ENCODE measurements around the gene ITGA11. TPM values are rescaled to one million over a fixed set of nuclear protein-coding genes. Genes with fewer than 3 reads are reported as not detected.

Gene ITGA11
- total RNA-seq, 1 donor from 2014 or later, result 7.1 TPM

- TF ChIP-seq, protein P1, sequence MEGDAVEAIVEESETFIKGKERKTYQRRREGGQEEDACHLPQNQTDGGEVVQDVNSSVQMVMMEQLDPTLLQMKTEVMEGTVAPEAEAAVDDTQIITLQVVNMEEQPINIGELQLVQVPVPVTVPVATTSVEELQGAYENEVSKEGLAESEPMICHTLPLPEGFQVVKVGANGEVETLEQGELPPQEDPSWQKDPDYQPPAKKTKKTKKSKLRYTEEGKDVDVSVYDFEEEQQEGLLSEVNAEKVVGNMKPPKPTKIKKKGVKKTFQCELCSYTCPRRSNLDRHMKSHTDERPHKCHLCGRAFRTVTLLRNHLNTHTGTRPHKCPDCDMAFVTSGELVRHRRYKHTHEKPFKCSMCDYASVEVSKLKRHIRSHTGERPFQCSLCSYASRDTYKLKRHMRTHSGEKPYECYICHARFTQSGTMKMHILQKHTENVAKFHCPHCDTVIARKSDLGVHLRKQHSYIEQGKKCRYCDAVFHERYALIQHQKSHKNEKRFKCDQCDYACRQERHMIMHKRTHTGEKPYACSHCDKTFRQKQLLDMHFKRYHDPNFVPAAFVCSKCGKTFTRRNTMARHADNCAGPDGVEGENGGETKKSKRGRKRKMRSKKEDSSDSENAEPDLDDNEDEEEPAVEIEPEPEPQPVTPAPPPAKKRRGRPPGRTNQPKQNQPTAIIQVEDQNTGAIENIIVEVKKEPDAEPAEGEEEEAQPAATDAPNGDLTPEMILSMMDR (IDR thresholded peaks at IDR 0.05), result no peak
- Histone ChIP-seq H3K27me3 (no peaks in the 10 kb centered on the region), H3K9me3 (no peaks in the 10 kb centered on the region), H3K27ac (peak overlapping the region; percentile 58), H3K4me1 (peaks cover 11% of the 10 kb centered on the region), H3K4me3 (no peak overlapping the region), H3K36me3 (no peaks in the 10 kb centered on the region)
- peak; percentile 64 for ATAC-seq
- DNase-seq, result no peak
- intact Hi-C loops (cut with DNase I), result no loop called here
Measured at GRCh38 chr15:68469162-68470048, 37.4 kb upstream of the ITGA11 start.

GRCh38 chr15:68466876-68467275 is 34.9 kb upstream of the ITGA11 start:
- DNase-seq (no peak), ATAC-seq (no peak)
- TF ChIP-seq, protein P1 (IDR thresholded peaks at IDR 0.05), result no peak
- Histone ChIP-seq H3K27ac (no peak overlapping the region), H3K4me3 (no peak overlapping the region), H3K27me3 (no peaks in the 10 kb centered on the region), H3K9me3 (no peaks in the 10 kb centered on the region), H3K4me1 (peaks cover 11% of the 10 kb centered on the region), H3K36me3 (no peaks in the 10 kb centered on the region)
- intact Hi-C loops (cut with DNase I), result no loop called here

DNA sequence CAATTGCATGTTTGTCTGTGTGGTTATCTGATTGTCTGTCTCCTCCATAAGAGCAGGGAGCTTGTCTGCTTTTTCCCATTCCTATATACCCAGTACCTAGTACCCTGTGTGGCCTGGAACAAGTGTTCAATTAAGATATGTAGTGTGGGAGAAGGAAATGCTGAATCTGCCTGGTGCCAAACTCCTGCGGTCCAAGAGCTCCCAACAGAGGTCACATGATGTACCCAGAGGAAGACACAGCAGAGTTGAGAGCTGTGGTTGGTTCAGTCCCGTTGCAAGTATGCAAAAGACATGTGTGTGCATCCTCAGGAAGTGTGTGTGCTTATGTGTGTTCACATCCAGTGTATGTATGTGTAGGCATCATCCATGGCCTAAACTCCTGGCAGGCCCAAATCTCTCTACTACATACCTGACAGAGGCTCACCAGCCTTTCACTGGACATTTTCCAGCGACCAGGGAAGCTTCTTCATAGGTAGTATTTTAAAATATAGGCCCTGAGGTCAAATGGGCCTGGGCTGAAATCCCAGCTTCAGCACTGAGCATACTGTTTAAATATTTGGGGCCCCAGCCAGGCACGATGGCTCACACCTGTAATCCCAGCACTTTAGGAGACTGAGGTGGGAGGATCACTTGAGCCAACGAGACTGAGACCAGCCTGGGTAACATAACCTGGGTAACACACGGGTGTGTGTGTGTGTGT is 34.0 kb upstream of the ITGA11 start:
- H3K27ac ChIP-seq, result no peak overlapping the region
- no peaks in the 10 kb centered on the region for H3K36me3 ChIP-seq
- no peak for ATAC-seq
- H3K27me3 ChIP-seq, result no peaks in the 10 kb centered on the region
- no peak for DNase-seq
- H3K4me3 ChIP-seq, result no peak overlapping the region
- intact Hi-C loops (cut with DNase I), result no loop called here
- peaks cover 11% of the 10 kb centered on the region for H3K4me1 ChIP-seq
- H3K9me3 ChIP-seq, result no peaks in the 10 kb centered on the region
- TF ChIP-seq, protein P1 (IDR thresholded peaks at IDR 0.05), result no peak

DNA sequence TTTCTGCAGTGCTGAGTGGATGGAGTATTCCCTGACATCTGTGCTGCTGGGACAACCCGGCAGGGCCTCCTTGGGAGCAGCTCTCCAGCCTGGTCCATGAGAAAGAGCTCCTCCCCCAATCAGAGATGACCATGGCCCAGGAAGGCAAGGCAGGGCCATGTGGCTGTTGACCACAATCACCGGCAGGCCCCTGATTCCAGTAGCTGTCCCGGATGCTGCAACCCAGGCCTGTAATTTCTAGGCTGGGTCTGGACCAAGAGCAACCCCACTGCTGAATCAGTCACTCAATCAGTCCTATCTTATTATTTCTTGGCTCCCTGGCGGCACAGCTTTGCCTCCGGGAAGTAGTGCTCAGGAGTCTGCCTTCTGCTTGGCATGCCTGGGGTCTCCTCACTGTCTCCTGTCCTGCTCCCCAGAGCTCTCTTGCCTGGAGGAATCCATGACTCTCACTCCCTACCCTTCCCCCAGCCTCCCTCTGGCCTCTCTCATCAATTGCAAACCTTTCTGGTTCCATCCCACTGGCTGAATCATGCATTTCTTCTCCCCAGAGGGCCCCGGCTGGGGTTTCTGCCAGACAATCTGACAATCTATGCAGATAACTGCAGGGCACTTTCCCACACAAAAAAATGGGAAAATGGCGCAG is 32.6 kb upstream of the ITGA11 start:
- no peak overlapping the region for H3K4me3 ChIP-seq
- TF ChIP-seq, protein P1 (IDR thresholded peaks at IDR 0.05), result no peak
- H3K9me3 ChIP-seq, result no peaks in the 10 kb centered on the region
- H3K36me3 ChIP-seq, result no peaks in the 10 kb centered on the region
- DNase-seq (no peak), ATAC-seq (no peak)
- intact Hi-C loops (cut with DNase I), result no loop called here
- H3K27ac ChIP-seq, result no peak overlapping the region
- H3K4me1 ChIP-seq, result peaks cover 1% of the 10 kb centered on the region
- H3K27me3 ChIP-seq, result no peaks in the 10 kb centered on the region

DNA sequence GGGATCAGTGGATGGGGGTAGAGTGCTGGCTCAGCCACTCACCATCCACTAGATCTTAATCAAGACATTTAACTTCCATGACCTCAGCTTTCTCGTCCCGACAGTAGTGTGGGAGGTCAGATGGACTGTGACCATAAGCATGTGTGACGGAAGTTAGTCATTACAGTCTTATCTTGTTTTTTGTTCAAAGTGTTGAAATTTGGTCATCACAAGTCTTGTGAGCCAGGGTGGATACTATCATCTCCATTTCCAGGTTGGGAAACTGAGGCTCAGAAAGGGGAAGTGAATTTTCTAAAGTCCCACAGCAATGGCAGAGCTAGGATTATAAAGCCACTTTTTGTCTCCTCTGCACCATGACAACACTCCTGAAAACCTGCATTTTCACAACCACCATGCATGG is 32.0 kb upstream of the ITGA11 start:
- TF ChIP-seq, protein P1 (IDR thresholded peaks at IDR 0.05), result no peak
- ATAC-seq (no peak), DNase-seq (no peak)
- Histone ChIP-seq H3K27me3 (no peaks in the 10 kb centered on the region), H3K36me3 (no peaks in the 10 kb centered on the region), H3K4me1 (no peaks in the 10 kb centered on the region), H3K4me3 (no peak overlapping the region), H3K27ac (no peak overlapping the region), H3K9me3 (no peaks in the 10 kb centered on the region)
- intact Hi-C loops (cut with DNase I), result no loop called here
